GM23248 (cell line): ENCODE data around the gene CTDSP1.

Experiments used
- EZH2 ChIP-seq: fragments of 200-600 bp; sonication (generic); IDR thresholded peaks from 2 replicates; pipeline ENCODE4 v1.6.1; 2018; ENCODE audit warnings: antibody characterized with exemption, mild to moderate bottlenecking; ENCODE audit not compliant: insufficient read depth, poor library complexity, severe bottlenecking
- EZH2phosphoT487 ChIP-seq: fragments of 200-600 bp; sonication (generic); IDR thresholded peaks from 2 replicates; pipeline ENCODE4 v1.6.1; 2018; ENCODE audit warnings: antibody characterized with exemption, moderate library complexity, mild to moderate bottlenecking, low read depth; ENCODE audit not compliant: insufficient read depth

- TF ChIP-seq EZH2: no peak
- no peak for TF ChIP-seq EZH2phosphoT487
Observed at GRCh38 chr2:218434456-218434855, 34.8 kb downstream of the CTDSP1 start.
